ENCODE results near the gene ZNF8. TPM values are rescaled to one million over a fixed set of nuclear protein-coding genes. Genes with fewer than 3 reads are reported as not detected.

The ZNF8 gene
- total RNA-seq, 1 donor: 9.5 TPM

DNA sequence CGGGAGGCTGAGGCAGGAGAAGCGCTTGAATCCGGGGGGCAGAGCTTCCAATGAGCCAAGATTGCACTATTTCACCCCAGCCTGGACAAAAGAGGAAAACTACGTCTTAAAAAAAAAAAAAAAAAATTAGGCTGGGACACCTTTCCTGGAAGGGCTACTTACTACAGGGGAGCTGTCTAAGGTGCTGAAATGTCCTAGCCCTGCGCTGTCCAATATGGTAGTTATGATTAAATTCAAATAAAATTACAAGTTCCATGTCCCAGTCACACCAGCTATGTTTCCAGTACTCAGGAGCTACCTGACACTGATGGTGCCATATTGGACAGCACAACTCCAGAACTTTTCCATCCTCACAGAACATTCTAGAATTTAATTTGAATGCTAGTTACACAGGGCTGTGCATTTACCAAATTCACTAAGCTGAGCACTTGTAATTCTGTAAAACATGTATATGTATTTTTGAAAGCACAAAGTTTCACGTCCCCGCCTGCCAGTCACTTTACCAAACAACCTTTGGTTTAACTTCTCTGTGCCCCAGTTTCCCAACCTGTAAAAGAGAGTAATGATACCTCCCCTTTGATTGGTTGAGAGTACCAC is 38.8 kb downstream of the ZNF8 start:
- H3K4me3 ChIP-seq (ENCODE audit: low read depth, low read length): no peak overlapping the region
- TF ChIP-seq, protein P1, sequence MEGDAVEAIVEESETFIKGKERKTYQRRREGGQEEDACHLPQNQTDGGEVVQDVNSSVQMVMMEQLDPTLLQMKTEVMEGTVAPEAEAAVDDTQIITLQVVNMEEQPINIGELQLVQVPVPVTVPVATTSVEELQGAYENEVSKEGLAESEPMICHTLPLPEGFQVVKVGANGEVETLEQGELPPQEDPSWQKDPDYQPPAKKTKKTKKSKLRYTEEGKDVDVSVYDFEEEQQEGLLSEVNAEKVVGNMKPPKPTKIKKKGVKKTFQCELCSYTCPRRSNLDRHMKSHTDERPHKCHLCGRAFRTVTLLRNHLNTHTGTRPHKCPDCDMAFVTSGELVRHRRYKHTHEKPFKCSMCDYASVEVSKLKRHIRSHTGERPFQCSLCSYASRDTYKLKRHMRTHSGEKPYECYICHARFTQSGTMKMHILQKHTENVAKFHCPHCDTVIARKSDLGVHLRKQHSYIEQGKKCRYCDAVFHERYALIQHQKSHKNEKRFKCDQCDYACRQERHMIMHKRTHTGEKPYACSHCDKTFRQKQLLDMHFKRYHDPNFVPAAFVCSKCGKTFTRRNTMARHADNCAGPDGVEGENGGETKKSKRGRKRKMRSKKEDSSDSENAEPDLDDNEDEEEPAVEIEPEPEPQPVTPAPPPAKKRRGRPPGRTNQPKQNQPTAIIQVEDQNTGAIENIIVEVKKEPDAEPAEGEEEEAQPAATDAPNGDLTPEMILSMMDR (IDR thresholded peaks at IDR 0.05; ENCODE audit: insufficient read depth, low read depth, low read length): no peak
- peak; percentile 60 for DNase-seq (ENCODE audit: low read depth)

- DNase-seq (ENCODE audit: low read depth): no peak
Measured at GRCh38 chr19:58318297-58318696, 39.5 kb downstream of the ZNF8 start.

DNA sequence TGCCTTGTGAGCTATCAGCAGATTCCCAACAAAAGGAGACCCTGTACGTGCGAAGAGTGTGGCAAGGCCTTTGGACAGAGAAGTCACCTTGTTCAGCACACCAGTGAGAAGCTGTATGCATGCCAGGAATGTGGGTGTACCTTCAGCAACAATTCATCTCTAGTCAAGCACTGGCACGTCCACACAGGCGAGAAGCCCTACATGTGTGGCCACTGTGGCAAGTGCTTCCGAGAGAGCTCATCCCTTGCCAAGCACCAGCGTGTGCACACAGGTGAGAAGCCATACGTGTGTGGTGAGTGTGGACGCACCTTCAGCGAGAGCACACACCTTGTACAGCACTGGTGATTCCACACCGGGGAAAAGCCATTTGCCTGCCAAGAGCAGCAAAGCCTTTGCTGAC is 40.5 kb downstream of the ZNF8 start:
- TF ChIP-seq, protein P1 (IDR thresholded peaks at IDR 0.05; ENCODE audit: insufficient read depth, low read depth, low read length): no peak
- DNase-seq (ENCODE audit: low read depth): no peak
- no peak overlapping the region for H3K4me3 ChIP-seq (ENCODE audit: low read depth, low read length)

More at GRCh38 chr19:58318297-58318696, 39.5 kb downstream of the ZNF8 start:
- TF ChIP-seq, protein P1 (IDR thresholded peaks at IDR 0.05; ENCODE audit: insufficient read depth, low read depth, low read length): no peak
- no peak overlapping the region for H3K4me3 ChIP-seq (ENCODE audit: low read depth, low read length)

GRCh38 chr19:58325311-58326022 is 46.7 kb downstream of the ZNF8 start:
- H3K4me3 ChIP-seq (ENCODE audit: low read depth, low read length): peak overlapping the region; percentile 87
- no peak for DNase-seq (ENCODE audit: low read depth)
- TF ChIP-seq, protein P1 (IDR thresholded peaks at IDR 0.05; ENCODE audit: insufficient read depth, low read depth, low read length): no peak

GRCh38 chr19:58326501-58326913 is 47.8 kb downstream of the ZNF8 start:
- TF ChIP-seq, protein P1 (IDR thresholded peaks at IDR 0.05; ENCODE audit: insufficient read depth, low read depth, low read length): no peak
- DNase-seq (ENCODE audit: low read depth): no peak
- peak overlapping the region; percentile 87 for H3K4me3 ChIP-seq (ENCODE audit: low read depth, low read length)

DNA sequence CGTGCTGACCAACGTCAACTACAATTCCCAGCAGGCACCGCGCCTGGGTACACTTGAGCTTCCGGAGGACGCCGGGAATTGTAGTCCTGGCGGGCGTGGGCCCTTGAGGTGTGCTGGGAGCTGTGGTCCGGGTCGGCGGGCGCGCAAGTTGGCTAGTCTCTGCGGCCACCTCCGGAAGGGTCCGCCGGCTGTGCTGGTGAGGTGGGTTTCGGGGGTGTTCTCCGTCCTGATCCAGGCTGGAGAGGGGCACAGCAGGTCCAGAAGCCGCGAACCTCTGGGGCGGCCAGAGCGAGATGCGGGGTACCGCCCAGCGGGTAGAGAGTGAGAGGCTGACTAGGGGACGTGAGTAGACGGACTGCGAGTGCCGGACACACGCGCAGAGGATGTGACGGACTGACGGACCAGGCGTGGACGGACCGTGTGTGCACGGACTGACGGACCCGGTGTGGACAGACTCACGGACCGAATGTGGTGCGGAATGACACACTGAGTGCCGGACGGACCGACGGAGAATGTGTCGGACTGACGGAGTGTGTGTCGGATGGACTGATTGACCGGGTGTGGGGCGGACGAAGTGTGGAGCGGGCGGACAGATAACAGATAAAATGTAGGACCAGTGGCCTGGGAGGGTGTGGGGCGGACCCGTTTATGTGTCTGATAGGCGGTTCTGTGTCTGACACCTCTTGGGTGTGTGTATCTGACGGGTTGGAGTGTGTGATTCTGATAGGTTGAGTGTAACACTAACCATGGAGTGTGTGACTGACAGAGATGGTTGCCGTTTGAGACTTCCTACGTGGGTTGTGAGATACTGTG is 48.4 kb downstream of the ZNF8 start, which contains the start of gene ZSCAN22:
Gene ZSCAN22 (plus strand): TSS at position 81 of the 813 bp plus-strand sequence. CDS start 7,809 bp downstream, outside the sequence.
- TF ChIP-seq, protein P1 (IDR thresholded peaks at IDR 0.05; ENCODE audit: insufficient read depth, low read depth, low read length): no peak
- H3K4me3 ChIP-seq (ENCODE audit: low read depth, low read length): peak within 1 kb of the TSS; percentile 87
- DNase-seq (ENCODE audit: low read depth): peak; percentile 96

All from fibroblast of villous mesenchyme (primary cell).